Measurements from ENCODE around the gene ANO8. TPM values are rescaled to one million over a fixed set of nuclear protein-coding genes. Genes with fewer than 3 reads are reported as not detected.

ANO8 gene
- polyA plus RNA-seq, 1 of the 3 experiments (the other 2 are of a cell fraction) = 7.8 TPM

GRCh38 chr19:17309198-17309964 lies 25.3 kb downstream of the ANO8 start, which contains the start of gene DDA1:
DDA1 (plus strand) TSS chr19:17309563; CDS start chr19:17309655, 92 bp downstream.
- H3K9me2 ChIP-seq = no peaks in the 10 kb centered on the region
- peak; percentile 97 for DNase-seq
- peaks cover 12 to 20% of the 10 kb centered on the region in 2 experiments for H3K4me1 ChIP-seq (ENCODE audit: control insufficient read depth in 1 of 2, insufficient read depth in 2 of 2, low read depth in 1 of 2, low read length in 1 of 2)
- ChIA-PET CTCF (interaction anchor here (1.1 to 1.6 kb wide), 6 partner anchors 14 to 82 kb away, joined by 3 to 6 read pairs (median 4); no protein-coding TSS in a partner anchor), POLR2A (interaction anchor here (0.8 to 1.6 kb wide), 6 partner anchors 12 to 202 kb away, joined by 3 to 8 read pairs (median 4); partner anchors contain the start of genes MVB12A and PGLS)
- H3K9ac ChIP-seq = peak within 1 kb of the TSS; percentile 97
- no peaks in the 10 kb centered on the region for H3K9me3 ChIP-seq
- H3K4me2 ChIP-seq = peak within 1 kb of the TSS; percentile 97
- H4K20me1 ChIP-seq (ENCODE audit: insufficient read depth) = peaks cover 17% of the 10 kb centered on the region
- H3K27me3 ChIP-seq (ENCODE audit: insufficient read depth) = no peaks in the 10 kb centered on the region
- peaks cover 4 to 13% of the 10 kb centered on the region in 2 experiments for H3K36me3 ChIP-seq (replicated peaks in 1 of 2; ENCODE audit: control insufficient read depth in 1 of 2, insufficient read depth in 2 of 2, low read length in 1 of 2)
- WGBS (ENCODE audit: low lambda C conversion rate) = 2% methylated on average over 27 of the region's 46 CpGs
- peak within 1 kb of the TSS; percentile 93 to 97 for H3K4me3 ChIP-seq (ENCODE audit: low read depth in 2 of 2, low read length in 1 of 2)
- H3K27ac ChIP-seq (ENCODE audit: low read depth in 2 of 2, low read length in 1 of 2) = peak within 1 kb of the TSS; percentile 49 to 84
- peaks cover 13% of the 10 kb centered on the region for H3F3A ChIP-seq (replicated peaks; ENCODE audit: insufficient read depth)
- H2AFZ ChIP-seq (ENCODE audit: low read depth) = peak within 1 kb of the TSS; percentile 68
- peaks cover 69% of the 10 kb centered on the region for H3K79me2 ChIP-seq (ENCODE audit: insufficient read depth)
- no peak for TF ChIP-seq FOSL2 (IDR thresholded peaks at IDR 0.05; ENCODE audit: borderline replicate concordance, low read depth)
- TF ChIP-seq FOXJ3 (CRISPR knock-in tag; IDR thresholded peaks at IDR 0.05) = no peak
- TF ChIP-seq ZBTB33 (IDR thresholded peaks at IDR 0.05; ENCODE audit: borderline replicate concordance, low read depth) = no peak
- no peak for TF ChIP-seq GATA2 (CRISPR knock-in tag; IDR thresholded peaks at IDR 0.05)
- TF ChIP-seq REST (IDR thresholded peaks at IDR 0.05; ENCODE audit: low read depth, low read length) = no peak
- peak; percentile 79 for TF ChIP-seq YY1 (IDR thresholded peaks at IDR 0.05; ENCODE audit: low read depth)
- TF ChIP-seq JUND (IDR thresholded peaks at IDR 0.05) = no peak
- TF ChIP-seq POLR2AphosphoS5 (IDR thresholded peaks at IDR 0.05; ENCODE audit: low read depth, low read length) = peak; percentile 82
- TF ChIP-seq, protein P1, sequence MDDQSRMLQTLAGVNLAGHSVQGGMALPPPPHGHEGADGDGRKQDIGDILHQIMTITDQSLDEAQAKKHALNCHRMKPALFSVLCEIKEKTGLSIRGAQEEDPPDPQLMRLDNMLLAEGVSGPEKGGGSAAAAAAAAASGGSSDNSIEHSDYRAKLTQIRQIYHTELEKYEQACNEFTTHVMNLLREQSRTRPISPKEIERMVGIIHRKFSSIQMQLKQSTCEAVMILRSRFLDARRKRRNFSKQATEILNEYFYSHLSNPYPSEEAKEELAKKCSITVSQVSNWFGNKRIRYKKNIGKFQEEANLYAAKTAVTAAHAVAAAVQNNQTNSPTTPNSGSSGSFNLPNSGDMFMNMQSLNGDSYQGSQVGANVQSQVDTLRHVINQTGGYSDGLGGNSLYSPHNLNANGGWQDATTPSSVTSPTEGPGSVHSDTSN (IDR thresholded peaks at IDR 0.05) = peak; percentile 83
- no peak for TF ChIP-seq RCOR1 (IDR thresholded peaks at IDR 0.05; ENCODE audit: low read length)
- no peak for TF ChIP-seq RXRA (IDR thresholded peaks at IDR 0.05; ENCODE audit: borderline replicate concordance, low read depth)
- TF ChIP-seq EP300 (IDR thresholded peaks at IDR 0.05; ENCODE audit: borderline replicate concordance in 1 of 2, low read depth in 1 of 2, low read length in 1 of 2) = no peak
- TF ChIP-seq ELF1 (IDR thresholded peaks at IDR 0.05) = peak; percentile 84
- TF ChIP-seq USF2 (IDR thresholded peaks at IDR 0.05; ENCODE audit: borderline replicate concordance, low read depth, low read length) = no peak
- no peak for TF ChIP-seq NFIC (IDR thresholded peaks at IDR 0.05; ENCODE audit: borderline replicate concordance)
- TF ChIP-seq MXI1 (IDR thresholded peaks at IDR 0.05; ENCODE audit: low read depth, low read length) = no peak; the same call in 1 of the 2 replicates
- TF ChIP-seq TCF12 (IDR thresholded peaks at IDR 0.05) = no peak
- TF ChIP-seq NRF1 (IDR thresholded peaks at IDR 0.05; ENCODE audit: low read depth, low read length) = no peak
- TF ChIP-seq, protein P2, sequence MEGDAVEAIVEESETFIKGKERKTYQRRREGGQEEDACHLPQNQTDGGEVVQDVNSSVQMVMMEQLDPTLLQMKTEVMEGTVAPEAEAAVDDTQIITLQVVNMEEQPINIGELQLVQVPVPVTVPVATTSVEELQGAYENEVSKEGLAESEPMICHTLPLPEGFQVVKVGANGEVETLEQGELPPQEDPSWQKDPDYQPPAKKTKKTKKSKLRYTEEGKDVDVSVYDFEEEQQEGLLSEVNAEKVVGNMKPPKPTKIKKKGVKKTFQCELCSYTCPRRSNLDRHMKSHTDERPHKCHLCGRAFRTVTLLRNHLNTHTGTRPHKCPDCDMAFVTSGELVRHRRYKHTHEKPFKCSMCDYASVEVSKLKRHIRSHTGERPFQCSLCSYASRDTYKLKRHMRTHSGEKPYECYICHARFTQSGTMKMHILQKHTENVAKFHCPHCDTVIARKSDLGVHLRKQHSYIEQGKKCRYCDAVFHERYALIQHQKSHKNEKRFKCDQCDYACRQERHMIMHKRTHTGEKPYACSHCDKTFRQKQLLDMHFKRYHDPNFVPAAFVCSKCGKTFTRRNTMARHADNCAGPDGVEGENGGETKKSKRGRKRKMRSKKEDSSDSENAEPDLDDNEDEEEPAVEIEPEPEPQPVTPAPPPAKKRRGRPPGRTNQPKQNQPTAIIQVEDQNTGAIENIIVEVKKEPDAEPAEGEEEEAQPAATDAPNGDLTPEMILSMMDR (IDR thresholded peaks at IDR 0.05) = no peak
- TF ChIP-seq MEF2A (IDR thresholded peaks at IDR 0.05; ENCODE audit: borderline replicate concordance, low read depth) = no peak
- TF ChIP-seq, protein P3, sequence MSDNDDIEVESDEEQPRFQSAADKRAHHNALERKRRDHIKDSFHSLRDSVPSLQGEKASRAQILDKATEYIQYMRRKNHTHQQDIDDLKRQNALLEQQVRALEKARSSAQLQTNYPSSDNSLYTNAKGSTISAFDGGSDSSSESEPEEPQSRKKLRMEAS (IDR thresholded peaks at IDR 0.05; ENCODE audit: low read depth) = no peak
- TF ChIP-seq, protein P4, sequence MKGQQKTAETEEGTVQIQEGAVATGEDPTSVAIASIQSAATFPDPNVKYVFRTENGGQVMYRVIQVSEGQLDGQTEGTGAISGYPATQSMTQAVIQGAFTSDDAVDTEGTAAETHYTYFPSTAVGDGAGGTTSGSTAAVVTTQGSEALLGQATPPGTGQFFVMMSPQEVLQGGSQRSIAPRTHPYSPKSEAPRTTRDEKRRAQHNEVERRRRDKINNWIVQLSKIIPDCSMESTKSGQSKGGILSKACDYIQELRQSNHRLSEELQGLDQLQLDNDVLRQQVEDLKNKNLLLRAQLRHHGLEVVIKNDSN (IDR thresholded peaks at IDR 0.05; ENCODE audit: borderline replicate concordance, low read depth) = no peak
- TF ChIP-seq RFX5 (IDR thresholded peaks at IDR 0.05; ENCODE audit: low read length) = no peak; the same call in 1 of the 2 replicates

Data from SK-N-SH (cell line).